Measurements from ENCODE around the gene CRYBA2. TPM values are rescaled to one million over a fixed set of nuclear protein-coding genes. Genes with fewer than 3 reads are reported as not detected.

CRYBA2 gene
- total and polyA plus RNA-seq, 9 of the 15 experiments (the other 6 are each of a cell fraction or from before 2014, with no cell fraction given) = 0.11 to 1.8 (median 0.62) TPM; not detected in 5

GRCh38 chr2:219035942-219036341 is 42.7 kb upstream of the CRYBA2 start:
- no peak overlapping the region for H3K9ac ChIP-seq (ENCODE audit: insufficient read depth in 1 of 2, low read depth in 2 of 2, low read length in 2 of 2)
- TF ChIP-seq TRIM24 (IDR thresholded peaks at IDR 0.05) (no peak), ARID1B (IDR thresholded peaks at IDR 0.05) (no peak), SIRT6 (IDR thresholded peaks at IDR 0.05; ENCODE audit: low read depth, low read length) (no peak)
- CTCF ChIA-PET (ENCODE audit: low intra/inter-chr PET ratio) = no interaction called here
- H3K27me3 ChIP-seq (ENCODE audit: control insufficient read depth in 2 of 2, insufficient read depth in 2 of 2, low read length in 2 of 2) = peaks cover 5 to 32% of the 10 kb centered on the region in 2 experiments; a peak in 4 of 5 replicates
- FAIRE-seq (no peak), ATAC-seq (no peak), DNase-seq (ENCODE audit: extremely low read depth in 1 of 4, low spot score in 3 of 4) (no peak)
- 0% methylated on average over 2 of the region's 2 CpGs for WGBS (ENCODE audit: insufficient coverage, low coverage, missing lambda C conversion rate)
- in situ Hi-C loops (cut with MboI) = no loop called here
- no peaks in the 10 kb centered on the region for H4K20me1 ChIP-seq (replicated peaks; ENCODE audit: control insufficient read depth, insufficient read depth, low read length)
- intact Hi-C loops (cut with micrococcal nuclease) = no loop called here
- no peak overlapping the region for H3K4me3 ChIP-seq
- no TSS peak for BruUV-seq (replicated peaks)
- H3K4me1 ChIP-seq (replicated peaks in 1 of 2; ENCODE audit: control insufficient read depth in 2 of 2, insufficient read depth in 2 of 2, low read length in 2 of 2) = peaks cover 0 to 2% of the 10 kb centered on the region in 2 experiments; a peak in 1 of 5 replicates
- H3K36me3 ChIP-seq (ENCODE audit: control insufficient read depth, insufficient read depth, low read length) = no peaks in the 10 kb centered on the region
- POLR2A ChIA-PET = interaction anchor here (0.9 kb wide), 2 partner anchors 10 to 32 kb away, joined by 3 read pairs; no protein-coding TSS in a partner anchor
- H3K4me2 ChIP-seq (ENCODE audit: insufficient read depth, low read length) = no peak overlapping the region
- H3K9me3 ChIP-seq (replicated peaks; ENCODE audit: control insufficient read depth, insufficient read depth, low read depth, low read length) = no peaks in the 10 kb centered on the region
- no peak overlapping the region for H3K27ac ChIP-seq (ENCODE audit: extremely low read depth, low read depth, low read length)
- no peaks in the 10 kb centered on the region for H3K9me1 ChIP-seq (ENCODE audit: control insufficient read depth, insufficient read depth, low read length)
- H2AFZ ChIP-seq (ENCODE audit: low read depth, low read length) = no peak overlapping the region
- H3K79me2 ChIP-seq (ENCODE audit: control insufficient read depth, insufficient read depth, low read length) = no peaks in the 10 kb centered on the region

DNA sequence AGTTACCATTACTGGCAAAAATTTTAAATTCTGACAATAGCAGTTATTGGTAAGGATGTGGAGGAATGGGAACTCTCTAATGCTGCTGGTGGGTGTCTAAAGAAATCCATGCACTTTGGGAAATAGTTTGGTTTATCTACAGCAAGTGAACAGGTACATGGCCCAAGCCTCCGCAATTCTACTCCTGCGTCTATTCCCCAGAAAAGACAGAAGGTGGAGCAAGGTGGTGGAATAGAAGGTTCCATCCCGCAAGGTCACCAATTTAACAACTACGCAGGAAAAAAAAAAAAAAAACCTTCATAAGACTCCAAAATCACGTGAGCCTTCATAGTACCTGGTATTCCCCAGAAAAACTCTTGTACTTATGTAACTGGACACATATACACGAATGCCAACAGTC is 41.6 kb upstream of the CRYBA2 start:
- DNase-seq (ENCODE audit: extremely low read depth in 1 of 4, low spot score in 3 of 4) (no peak), FAIRE-seq (no peak), ATAC-seq (no peak)
- Histone ChIP-seq H3K4me2 (ENCODE audit: insufficient read depth, low read length) (no peak overlapping the region), H3K4me3 (no peak overlapping the region), H3K4me1 (replicated peaks in 1 of 2; ENCODE audit: control insufficient read depth in 2 of 2, insufficient read depth in 2 of 2, low read length in 2 of 2) (peaks cover 0 to 4% of the 10 kb centered on the region in 2 experiments; a peak in 1 of 5 replicates), H3K9me3 (replicated peaks; ENCODE audit: control insufficient read depth, insufficient read depth, low read depth, low read length) (no peaks in the 10 kb centered on the region), H3K27me3 (ENCODE audit: control insufficient read depth in 2 of 2, insufficient read depth in 2 of 2, low read length in 2 of 2) (peaks cover 5 to 41% of the 10 kb centered on the region in 2 experiments; a peak in 4 of 5 replicates), H3K36me3 (ENCODE audit: control insufficient read depth, insufficient read depth, low read length) (no peaks in the 10 kb centered on the region), H3K27ac (ENCODE audit: extremely low read depth, low read depth, low read length) (no peak overlapping the region), H4K20me1 (replicated peaks; ENCODE audit: control insufficient read depth, insufficient read depth, low read length) (no peaks in the 10 kb centered on the region), H3K9ac (ENCODE audit: insufficient read depth in 1 of 2, low read depth in 2 of 2, low read length in 2 of 2) (no peak overlapping the region), H3K9me1 (ENCODE audit: control insufficient read depth, insufficient read depth, low read length) (no peaks in the 10 kb centered on the region), H3K79me2 (ENCODE audit: control insufficient read depth, insufficient read depth, low read length) (no peaks in the 10 kb centered on the region), H2AFZ (ENCODE audit: low read depth, low read length) (no peak overlapping the region)
- intact Hi-C loops (cut with micrococcal nuclease) (no loop called here), in situ Hi-C loops (cut with MboI) (no loop called here)
- POLR2A ChIA-PET = no interaction called here
- peak; percentile 31 for TF ChIP-seq HNRNPLL (IDR thresholded peaks at IDR 0.05; ENCODE audit: low read depth, low read length, poor library complexity, severe bottlenecking)
- TF ChIP-seq, protein P1, sequence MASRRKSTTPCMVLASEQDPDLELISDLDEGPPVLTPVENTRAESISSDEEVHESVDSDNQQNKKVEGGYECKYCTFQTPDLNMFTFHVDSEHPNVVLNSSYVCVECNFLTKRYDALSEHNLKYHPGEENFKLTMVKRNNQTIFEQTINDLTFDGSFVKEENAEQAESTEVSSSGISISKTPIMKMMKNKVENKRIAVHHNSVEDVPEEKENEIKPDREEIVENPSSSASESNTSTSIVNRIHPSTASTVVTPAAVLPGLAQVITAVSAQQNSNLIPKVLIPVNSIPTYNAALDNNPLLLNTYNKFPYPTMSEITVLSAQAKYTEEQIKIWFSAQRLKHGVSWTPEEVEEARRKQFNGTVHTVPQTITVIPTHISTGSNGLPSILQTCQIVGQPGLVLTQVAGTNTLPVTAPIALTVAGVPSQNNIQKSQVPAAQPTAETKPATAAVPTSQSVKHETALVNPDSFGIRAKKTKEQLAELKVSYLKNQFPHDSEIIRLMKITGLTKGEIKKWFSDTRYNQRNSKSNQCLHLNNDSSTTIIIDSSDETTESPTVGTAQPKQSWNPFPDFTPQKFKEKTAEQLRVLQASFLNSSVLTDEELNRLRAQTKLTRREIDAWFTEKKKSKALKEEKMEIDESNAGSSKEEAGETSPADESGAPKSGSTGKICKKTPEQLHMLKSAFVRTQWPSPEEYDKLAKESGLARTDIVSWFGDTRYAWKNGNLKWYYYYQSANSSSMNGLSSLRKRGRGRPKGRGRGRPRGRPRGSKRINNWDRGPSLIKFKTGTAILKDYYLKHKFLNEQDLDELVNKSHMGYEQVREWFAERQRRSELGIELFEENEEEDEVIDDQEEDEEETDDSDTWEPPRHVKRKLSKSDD (conservative IDR thresholded peaks at IDR 0.05; ENCODE audit: low read length) = no peak
- WGBS (ENCODE audit: insufficient coverage, low coverage, missing lambda C conversion rate) = 3% methylated on average over 5 of the region's 6 CpGs
- CTCF ChIA-PET (ENCODE audit: low intra/inter-chr PET ratio) = no interaction called here
- no TSS peak for BruUV-seq (replicated peaks)

All from K562 (cell line).